Trophoblast cell (in vitro differentiated cells and primary cell): ENCODE measurements around the gene RFX1.

ENCODE experiments used
- DNase-seq, 2 donors: peaks; one replicate each; pipeline ENCODE4 v3.0.0-alpha.2; 2016
- H2AFZ ChIP-seq: 2 replicates; pipeline ENCODE4 v1.6.1; 2013; ENCODE audit warnings: low read length, moderate library complexity, mild to moderate bottlenecking; ENCODE audit not compliant: insufficient read depth, poor library complexity
- H2AK5ac ChIP-seq: 2 replicates; pipeline ENCODE4 v1.6.1; 2013; ENCODE audit warnings: mild to moderate bottlenecking, low read length
- H2BK120ac ChIP-seq: 2 replicates; pipeline ENCODE4 v1.6.1; 2013; ENCODE audit warnings: low read length, mild to moderate bottlenecking, moderate library complexity; ENCODE audit not compliant: insufficient read depth, poor library complexity
- H2BK12ac ChIP-seq: 2 replicates; pipeline ENCODE4 v1.6.1; 2013; ENCODE audit warnings: mild to moderate bottlenecking, low read length, moderate library complexity
- H2BK5ac ChIP-seq: 2 replicates; pipeline ENCODE4 v1.6.1; 2013; ENCODE audit warnings: low read length, low read depth, moderate library complexity, mild to moderate bottlenecking; ENCODE audit not compliant: poor library complexity
- H3K14ac ChIP-seq: 2 replicates; pipeline ENCODE4 v1.6.1; 2013; ENCODE audit warnings: mild to moderate bottlenecking, low read length
- H3K18ac ChIP-seq: 2 replicates; pipeline ENCODE4 v1.6.1; 2013; ENCODE audit warnings: mild to moderate bottlenecking, low read length
- H3K23ac ChIP-seq: 2 replicates; pipeline ENCODE4 v1.6.1; 2013; ENCODE audit warnings: low read length
- H3K27ac ChIP-seq: 2 replicates; pipeline ENCODE4 v1.5.1; 2013; ENCODE audit warnings: low read depth, mild to moderate bottlenecking, inconsistent platforms, low read length, moderate library complexity
- H3K27me3 ChIP-seq: 2 replicates; pipeline ENCODE4 v1.6.1; 2013; ENCODE audit warnings: inconsistent platforms, mild to moderate bottlenecking, low read length, moderate library complexity; ENCODE audit not compliant: insufficient read depth
- H3K36me3 ChIP-seq, 2 experiments: 1 replicate in 1 of 2; 2 replicates in 1 of 2; pipeline ENCODE4 v1.6.1; 2013; ENCODE audit warnings: low read length in 2 of 2, mild to moderate bottlenecking in 2 of 2, moderate library complexity in 1 of 2; ENCODE audit not compliant: insufficient read depth in 2 of 2, control insufficient read depth in 1 of 2
- H3K4ac ChIP-seq: 2 replicates; pipeline ENCODE4 v1.6.1; 2013; ENCODE audit warnings: low read depth, mild to moderate bottlenecking, low read length, moderate library complexity
- H3K4me1 ChIP-seq, 2 experiments: 1 replicate in 1 of 2; 2 replicates in 1 of 2; pipeline ENCODE4 v1.6.1; 2013; ENCODE audit warnings: low read length in 2 of 2, mild to moderate bottlenecking in 2 of 2, moderate library complexity in 1 of 2; ENCODE audit not compliant: insufficient read depth in 2 of 2, control insufficient read depth in 1 of 2
- H3K4me2 ChIP-seq: 2 replicates; pipeline ENCODE4 v1.6.1; 2013; ENCODE audit warnings: inconsistent platforms, mild to moderate bottlenecking, low read length, moderate library complexity
- H3K4me3 ChIP-seq: 2 replicates; pipeline ENCODE4 v1.5.1; 2013; ENCODE audit warnings: mild to moderate bottlenecking, low read depth, low read length, inconsistent platforms
- H3K79me1 ChIP-seq: one replicate; pipeline ENCODE4 v1.6.1; 2013; ENCODE audit warnings: low read length
- H3K79me2 ChIP-seq: 2 replicates; pipeline ENCODE4 v1.6.1; 2013; ENCODE audit warnings: low read length, mild to moderate bottlenecking; ENCODE audit not compliant: control insufficient read depth, insufficient read depth, poor library complexity
- H3K9ac ChIP-seq: 2 replicates; pipeline ENCODE4 v1.6.1; 2013; ENCODE audit warnings: mild to moderate bottlenecking, low read length
- H3K9me3 ChIP-seq: 2 replicates; pipeline ENCODE4 v1.6.1; 2013; ENCODE audit warnings: low read depth, mild to moderate bottlenecking, control low read depth, inconsistent platforms, low read length; ENCODE audit not compliant: insufficient read depth
- H4K12ac ChIP-seq: 2 replicates; pipeline ENCODE4 v1.6.1; 2013; ENCODE audit warnings: low read depth, mild to moderate bottlenecking, low read length, moderate library complexity
- H4K8ac ChIP-seq: 2 replicates; pipeline ENCODE4 v1.6.1; 2013; ENCODE audit warnings: low read depth, mild to moderate bottlenecking, low read length, moderate library complexity
- H4K91ac ChIP-seq: one replicate; pipeline ENCODE4 v1.6.1; 2013; ENCODE audit warnings: low read depth, mild to moderate bottlenecking, low read length, moderate library complexity
- WGBS: extraction: QIAGEN DNeasy Blood & Tissue Kit; methylation state at CpG from one replicate; pipeline ENCODE4 v1.1.7; 2013; ENCODE audit warnings: missing lambda C conversion rate; ENCODE audit not compliant: insufficient read length, insufficient coverage; ENCODE audit errors: extremely low coverage; 5-methylcytosine and 5-hydroxymethylcytosine counted together

RFX1 gene

GRCh38 chr19:14033946-14034345 is 27.8 kb upstream of the RFX1 start:
- no peak overlapping the region for H2AK5ac ChIP-seq

GRCh38 chr19:14031719-14032480 is 25.8 kb upstream of the RFX1 start, which contains the start of gene IL27RA:
Gene IL27RA (plus strand): TSS chr19:14031762. CDS start chr19:14031873, 111 bp downstream.
- H3K4ac ChIP-seq, result peak within 1 kb of the TSS; percentile 23

More at GRCh38 chr19:14033946-14034345, 27.8 kb upstream of the RFX1 start:
- Histone ChIP-seq H3K27ac (no peak overlapping the region), H2AFZ (no peak overlapping the region), H3K27me3 (no peaks in the 10 kb centered on the region), H3K23ac (no peak overlapping the region), H3K9ac (no peak overlapping the region), H4K91ac (no peak overlapping the region), H3K18ac (no peak overlapping the region), H4K8ac (no peak overlapping the region), H3K79me1 (peaks cover 7% of the 10 kb centered on the region), H3K4me1 (peaks cover 3% of the 10 kb centered on the region in 2 experiments), H4K12ac (no peak overlapping the region), H3K9me3 (no peaks in the 10 kb centered on the region), H2BK5ac (no peak overlapping the region), H2BK120ac (no peak overlapping the region), H2BK12ac (no peak overlapping the region), H3K36me3 (no peaks in the 10 kb centered on the region), H3K4me3 (no peak overlapping the region), H3K14ac (no peak overlapping the region), H3K4ac (no peak overlapping the region), H3K4me2 (no peak overlapping the region), H3K79me2 (peaks cover 3% of the 10 kb centered on the region)
- peak in 1 of 2 donors; percentile 59 for DNase-seq
- no CpG with 5 or more reads among the region's 2 CpGs for WGBS

GRCh38 chr19:14030997-14031718 is 25.0 kb upstream of the RFX1 start:
- H3K79me1 ChIP-seq, result peaks cover 7% of the 10 kb centered on the region
- no peak overlapping the region for H3K27ac ChIP-seq
- H2AK5ac ChIP-seq, result no peak overlapping the region
- H3K4ac ChIP-seq, result no peak overlapping the region
- no peak overlapping the region for H3K18ac ChIP-seq
- peaks cover 3% of the 10 kb centered on the region in 2 experiments for H3K4me1 ChIP-seq
- H4K91ac ChIP-seq, result peak overlapping the region; percentile 77
- H4K8ac ChIP-seq, result no peak overlapping the region
- H2BK12ac ChIP-seq, result no peak overlapping the region
- no peak overlapping the region for H3K9ac ChIP-seq
- no peak overlapping the region for H2BK120ac ChIP-seq
- no peak for DNase-seq
- H3K27me3 ChIP-seq, result no peaks in the 10 kb centered on the region
- H3K36me3 ChIP-seq, result no peaks in the 10 kb centered on the region
- no peak overlapping the region for H2BK5ac ChIP-seq
- H3K79me2 ChIP-seq, result peaks cover 3% of the 10 kb centered on the region
- no peak overlapping the region for H4K12ac ChIP-seq
- no peak overlapping the region for H3K23ac ChIP-seq
- no peaks in the 10 kb centered on the region for H3K9me3 ChIP-seq
- H3K4me3 ChIP-seq, result no peak overlapping the region
- no CpG with 5 or more reads among the region's 20 CpGs for WGBS
- peak overlapping the region; percentile 94 for H2AFZ ChIP-seq
- H3K14ac ChIP-seq, result no peak overlapping the region
- H3K4me2 ChIP-seq, result peak overlapping the region; percentile 77

More at GRCh38 chr19:14031719-14032480, 25.8 kb upstream of the RFX1 start, which contains the start of gene IL27RA:
- Histone ChIP-seq H3K18ac (peak within 1 kb of the TSS; percentile 76), H3K4me3 (peak within 1 kb of the TSS; percentile 70), H3K9ac (peak within 1 kb of the TSS; percentile 57), H2BK5ac (peak within 1 kb of the TSS; percentile 37), H3K27ac (no peak within 1 kb of the TSS), H4K91ac (peak within 1 kb of the TSS; percentile 77), H3K23ac (no peak within 1 kb of the TSS), H3K79me2 (peaks cover 3% of the 10 kb centered on the region), H3K36me3 (no peaks in the 10 kb centered on the region), H3K79me1 (peaks cover 7% of the 10 kb centered on the region), H2BK12ac (peak within 1 kb of the TSS; percentile 86), H3K9me3 (no peaks in the 10 kb centered on the region), H2BK120ac (peak within 1 kb of the TSS; percentile 35), H3K14ac (peak within 1 kb of the TSS; percentile 78), H2AK5ac (no peak within 1 kb of the TSS), H4K8ac (peak within 1 kb of the TSS; percentile 88), H3K27me3 (no peaks in the 10 kb centered on the region), H3K4me2 (peak within 1 kb of the TSS; percentile 77), H3K4me1 (peaks cover 3% of the 10 kb centered on the region in 2 experiments), H2AFZ (peak within 1 kb of the TSS; percentile 94), H4K12ac (peak within 1 kb of the TSS; percentile 82)
- DNase-seq, result peak in 1 of 2 donors; percentile 52
- no CpG with 5 or more reads among the region's 63 CpGs for WGBS

GRCh38 chr19:14028901-14029300 is 22.8 kb upstream of the RFX1 start:
- no CpG with 5 or more reads among the region's 4 CpGs for WGBS
- Histone ChIP-seq H3K4me1 (peaks cover 3% of the 10 kb centered on the region in 2 experiments), H3K9me3 (no peaks in the 10 kb centered on the region), H3K4ac (no peak overlapping the region), H4K8ac (no peak overlapping the region), H4K12ac (no peak overlapping the region), H3K9ac (no peak overlapping the region), H3K18ac (no peak overlapping the region), H2BK12ac (no peak overlapping the region), H3K27ac (no peak overlapping the region), H3K4me2 (no peak overlapping the region), H3K14ac (no peak overlapping the region), H3K36me3 (no peaks in the 10 kb centered on the region), H3K4me3 (no peak overlapping the region), H3K23ac (no peak overlapping the region), H4K91ac (no peak overlapping the region), H2BK5ac (no peak overlapping the region), H3K79me1 (peaks cover 7% of the 10 kb centered on the region), H2AK5ac (no peak overlapping the region), H3K79me2 (peaks cover 3% of the 10 kb centered on the region), H3K27me3 (no peaks in the 10 kb centered on the region), H2AFZ (no peak overlapping the region), H2BK120ac (no peak overlapping the region)
- DNase-seq, result no peak
